Spleen (tissue), 11 donors: ENCODE measurements around the gene ABCC10. TPM values are rescaled to one million over a fixed set of nuclear protein-coding genes. Genes with fewer than 3 reads are reported as not detected.

Experiments used
- DNase-seq: peaks from one replicate; pipeline ENCODE4 v3.0.0-alpha.2; 2020
- H3K27ac ChIP-seq, 8 donors: fragments of 200-600 bp; sonication (generic) in 7 of 8; 1 replicate in 4 of 8; 2 replicates in 4 of 8; pipeline versions ENCODE4 v1.5.0 to v1.8.0; 2016 to 2021; ENCODE audit warnings: inconsistent platforms in 4 of 8, mild to moderate bottlenecking in 4 of 8, moderate library complexity in 1 of 8
- H3K27me3 ChIP-seq, 7 donors: fragments of 200-600 bp; sonication (generic) in 6 of 7; replicated peaks in 1 of 7; 1 replicate in 4 of 7; 2 replicates in 3 of 7; pipeline versions ENCODE4 v1.5.0 to v1.8.0; 2016 to 2021; ENCODE audit warnings: inconsistent platforms in 3 of 7, mild to moderate bottlenecking in 1 of 7
- H3K36me3 ChIP-seq, 6 donors: fragments of 200-600 bp; sonication (generic) in 5 of 6; 1 replicate in 4 of 6; 2 replicates in 2 of 6; pipeline versions ENCODE4 v1.5.0 to v1.8.0; 2016 to 2021; ENCODE audit warnings: inconsistent platforms in 2 of 6
- H3K4me1 ChIP-seq, 6 donors: fragments of 200-600 bp; sonication (generic) in 5 of 6; 1 replicate in 3 of 6; 2 replicates in 3 of 6; pipeline versions ENCODE4 v1.5.0 to v1.8.0; 2016 to 2021; ENCODE audit warnings: inconsistent platforms in 3 of 6
- H3K4me3 ChIP-seq, 8 donors: fragments of 200-600 bp; sonication (generic) in 7 of 8; 1 replicate in 4 of 8; 2 replicates in 4 of 8; pipeline versions ENCODE4 v1.5.0 to v1.8.0; 2016 to 2021; ENCODE audit warnings: inconsistent platforms in 4 of 8, mild to moderate bottlenecking in 4 of 8, moderate library complexity in 2 of 8
- H3K9me3 ChIP-seq, 8 donors: fragments of 200-600 bp; sonication (generic) in 7 of 8; 1 replicate in 4 of 8; 2 replicates in 4 of 8; pipeline versions ENCODE4 v1.5.0 to v1.8.0; 2016 to 2021; ENCODE audit warnings: inconsistent platforms in 4 of 8
- POLR2A ChIP-seq, 3 donors: fragments of 450-650 bp; IDR thresholded peaks; one replicate each; pipeline ENCODE4 v1.5.1; 2017; ENCODE audit warnings: antibody characterized with exemption in 3 of 3, mild to moderate bottlenecking in 1 of 3
- POLR2AphosphoS5 ChIP-seq, 3 donors: sonication (generic); formaldehyde crosslinking; IDR thresholded peaks; one replicate each; pipeline ENCODE4 v1.5.1; 2017; ENCODE audit warnings: antibody characterized with exemption in 3 of 3
- WGBS, 5 donors: extraction: QIAGEN DNeasy Blood & Tissue Kit in 3 of 5; methylation state at CpG; one replicate each; pipeline versions ENCODE4 v1.1.5 to v1.1.7; 2013 to 2018; 5-methylcytosine and 5-hydroxymethylcytosine counted together
- intact Hi-C: fragments of 100-400 bp; cut with DNase I; formaldehyde crosslinking; loops from one replicate; pipeline ENCODE4 v1.15.0; 2023; ENCODE audit warnings: low total_unique reads
- polyA plus RNA-seq, 3 donors: library from polyadenylated mRNA; stranded (reverse); fragments of 200-250 nt; gene quantifications; one replicate each; pipeline ENCODE4 v1.2.1, GENCODE V29; 2013
- total RNA-seq, 7 donors: library from RNA; depleted of rRNA in 3 of 7; stranded (reverse); fragments of >200 nt in 3 of 7; fragmentation: NEBNext Ultra II Directional in 4 of 7; extraction: Animal tissue kit (Norgen Biotek cat#: 25700) in 4 of 7; gene quantifications; one replicate each; pipeline versions ENCODE4 v1.1.0 to v1.2.1, GENCODE V29; 2016 to 2021
- TF ChIP-seq, protein P1 (sequence below), 11 experiments: fragments of 200-600 bp in 7 of 11; fragments of 450-650 bp in 4 of 11; sonication (generic) in 4 of 11; IDR thresholded peaks in 8 of 11; conservative IDR thresholded peaks in 3 of 11; 1 replicate in 7 of 11; 2 replicates in 4 of 11; pipeline versions ENCODE4 v1.4.0 to v1.8.0; 2016 to 2021; ENCODE audit warnings: antibody characterized with exemption in 11 of 11, inconsistent platforms in 4 of 11, mild to moderate bottlenecking in 1 of 11
- donor health status: healthy with polysubstance abuse.
- donor health status: DM: no; HTN: no; CAD: no; lungs with moderate emphysema.
- donor health status: DM: no; HTN: no; CAD: no.
- donor health status: Bipolar disorder and iron deficiency.
- donor health status: healthy.
- donor health status: DM: no; HTN: no; CAD: no.
- donor health status: DM: yes; HTN: yes; CAD: no.

ABCC10 gene
- total and polyA plus RNA-seq, 10 donors: 13.1 to 52.6 (median 31.6) TPM

DNA sequence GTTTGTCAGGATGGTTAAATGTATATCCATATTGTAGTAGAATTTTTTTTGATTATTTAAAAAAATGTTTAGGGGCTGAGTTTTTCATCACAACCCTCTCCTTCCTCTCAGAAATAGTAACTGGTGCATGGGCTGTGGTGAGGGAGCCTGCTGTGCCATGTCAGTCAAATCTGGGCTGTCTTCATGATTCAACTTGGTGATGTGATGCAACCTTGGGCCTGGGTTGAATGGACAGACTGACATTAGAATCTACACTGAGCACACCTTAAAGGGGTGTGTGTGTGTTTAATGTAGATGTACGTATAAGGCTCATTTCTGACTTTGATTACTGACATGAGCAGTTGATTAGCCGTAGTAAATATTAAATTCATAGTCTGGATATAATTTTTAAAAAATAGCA lies 53.7 kb downstream of the ABCC10 start:
- 91 to 96% (median 93%) methylated on average over 2 of the region's 2 CpGs for WGBS, 5 donors
- H3K4me1 ChIP-seq: peaks cover 16 to 65% (median 40%) of the 10 kb centered on the region in 6 donors
- peaks cover 0 to 14% (median 0%) of the 10 kb centered on the region in 6 donors for H3K36me3 ChIP-seq
- H3K9me3 ChIP-seq: no peaks in the 10 kb centered on the region
- no peaks in the 10 kb centered on the region for H3K27me3 ChIP-seq
- no peak for TF ChIP-seq POLR2AphosphoS5 (IDR thresholded peaks at IDR 0.05)
- no peak for TF ChIP-seq POLR2A (IDR thresholded peaks at IDR 0.05)
- TF ChIP-seq, protein P1, sequence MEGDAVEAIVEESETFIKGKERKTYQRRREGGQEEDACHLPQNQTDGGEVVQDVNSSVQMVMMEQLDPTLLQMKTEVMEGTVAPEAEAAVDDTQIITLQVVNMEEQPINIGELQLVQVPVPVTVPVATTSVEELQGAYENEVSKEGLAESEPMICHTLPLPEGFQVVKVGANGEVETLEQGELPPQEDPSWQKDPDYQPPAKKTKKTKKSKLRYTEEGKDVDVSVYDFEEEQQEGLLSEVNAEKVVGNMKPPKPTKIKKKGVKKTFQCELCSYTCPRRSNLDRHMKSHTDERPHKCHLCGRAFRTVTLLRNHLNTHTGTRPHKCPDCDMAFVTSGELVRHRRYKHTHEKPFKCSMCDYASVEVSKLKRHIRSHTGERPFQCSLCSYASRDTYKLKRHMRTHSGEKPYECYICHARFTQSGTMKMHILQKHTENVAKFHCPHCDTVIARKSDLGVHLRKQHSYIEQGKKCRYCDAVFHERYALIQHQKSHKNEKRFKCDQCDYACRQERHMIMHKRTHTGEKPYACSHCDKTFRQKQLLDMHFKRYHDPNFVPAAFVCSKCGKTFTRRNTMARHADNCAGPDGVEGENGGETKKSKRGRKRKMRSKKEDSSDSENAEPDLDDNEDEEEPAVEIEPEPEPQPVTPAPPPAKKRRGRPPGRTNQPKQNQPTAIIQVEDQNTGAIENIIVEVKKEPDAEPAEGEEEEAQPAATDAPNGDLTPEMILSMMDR (IDR thresholded peaks at IDR 0.05 in 8 of 11, conservative IDR thresholded peaks at IDR 0.05 in 3 of 11): no peak
- no peak for DNase-seq
- H3K27ac ChIP-seq: no peak overlapping the region
- H3K4me3 ChIP-seq: no peak overlapping the region
- intact Hi-C loops: no loop called here

GRCh38 chr6:43481591-43482236 lies 54.4 kb downstream of the ABCC10 start:
- Histone ChIP-seq H3K27ac (no peak overlapping the region), H3K9me3 (no peaks in the 10 kb centered on the region), H3K4me1 (peaks cover 16 to 63% (median 38%) of the 10 kb centered on the region in 6 donors), H3K27me3 (no peaks in the 10 kb centered on the region), H3K36me3 (peaks cover 0 to 20% (median 0%) of the 10 kb centered on the region in 6 donors), H3K4me3 (no peak overlapping the region)
- intact Hi-C loops: no loop called here
- no peak for DNase-seq
- no peak for TF ChIP-seq POLR2AphosphoS5 (IDR thresholded peaks at IDR 0.05)
- TF ChIP-seq POLR2A (IDR thresholded peaks at IDR 0.05): no peak
- TF ChIP-seq, protein P1 (IDR thresholded peaks at IDR 0.05 in 8 of 11, conservative IDR thresholded peaks at IDR 0.05 in 3 of 11): no peak
- WGBS, 5 donors: 91 to 93% (median 92%) methylated on average over 11 of the region's 11 CpGs

- H3K27me3 ChIP-seq: no peaks in the 10 kb centered on the region
- H3K27ac ChIP-seq: no peak overlapping the region
- no peak for DNase-seq
- TF ChIP-seq, protein P1 (IDR thresholded peaks at IDR 0.05 in 8 of 11, conservative IDR thresholded peaks at IDR 0.05 in 3 of 11): no peak
- TF ChIP-seq POLR2A (IDR thresholded peaks at IDR 0.05) (no peak), POLR2AphosphoS5 (IDR thresholded peaks at IDR 0.05) (no peak)
- intact Hi-C loops: no loop called here
- H3K4me1 ChIP-seq: peaks cover 0 to 13% (median 0%) of the 10 kb centered on the region in 6 donors
- H3K36me3 ChIP-seq: peaks cover 0 to 50% (median 0%) of the 10 kb centered on the region in 6 donors
- H3K9me3 ChIP-seq: no peaks in the 10 kb centered on the region
- H3K4me3 ChIP-seq: no peak overlapping the region
- 61 to 84% (median 75%) methylated on average over 4 of the region's 4 CpGs for WGBS, 5 donors
Measured at GRCh38 chr6:43488667-43489276, 61.4 kb downstream of the ABCC10 start.
